Measurements from ENCODE around the gene CD72.
"Not testable (repeated sequence)": the region's sequence is repeated elsewhere in the genome, so short reads cannot be mapped to it uniquely, and the experiment has no call there.

The CD72 gene

GRCh38 chr9:35643046-35643445, 24.8 kb upstream of the CD72 start:
- ChIA-PET POLR2A (no interaction called here), CTCF (interaction anchor here (1.4 to 4.5 kb wide), 2 partner anchors 14 to 109 kb away, joined by 3 to 26 read pairs; no protein-coding TSS in a partner anchor)
- no peak for TF ChIP-seq CTCF (IDR thresholded peaks at IDR 0.05; ENCODE audit: control extremely low read depth, extremely low read depth, low read depth, missing control alignments)

GRCh38 chr9:35641478-35641877, 23.3 kb upstream of the CD72 start:
- CTCF ChIA-PET, result interaction anchor here (3.2 kb wide), 1 partner anchor 20 kb away, joined by 7 read pairs; no protein-coding TSS in a partner anchor
- DNase-seq (ENCODE audit: extremely low spot score); POLR2A ChIA-PET: not testable (repeated sequence)

More at GRCh38 chr9:35643046-35643445, 24.8 kb upstream of the CD72 start:
- no peak for DNase-seq (ENCODE audit: extremely low spot score)

GRCh38 chr9:35640431-35640830, 22.2 kb upstream of the CD72 start:
- CTCF ChIA-PET, result interaction anchor here (0.7 to 3.2 kb wide), 7 partner anchors 17 to 186 kb away, joined by 3 to 7 read pairs (median 4); partner anchors contain the start of genes CCDC107, RMRP and TLN1
- POLR2A ChIA-PET; DNase-seq (ENCODE audit: extremely low spot score): not testable (repeated sequence)

GRCh38 chr9:35639631-35640030, 21.4 kb upstream of the CD72 start:
- CTCF ChIA-PET, result interaction anchor here (0.7 to 3.2 kb wide), 9 partner anchors 18 to 187 kb away, joined by 3 to 7 read pairs (median 4); partner anchors contain the start of genes CCDC107, RMRP and TLN1
- no peak for TF ChIP-seq CTCF (IDR thresholded peaks at IDR 0.05; ENCODE audit: control extremely low read depth, extremely low read depth, low read depth, missing control alignments)
- no peak for DNase-seq (ENCODE audit: extremely low spot score)
- POLR2A ChIA-PET, result no interaction called here

- DNase-seq (ENCODE audit: extremely low spot score); POLR2A ChIA-PET: not testable (repeated sequence)
- CTCF ChIA-PET, result interaction anchor here (1.1 to 3.2 kb wide), 9 partner anchors 9 to 187 kb away, joined by 3 to 7 read pairs (median 4); partner anchors contain the start of gene TLN1
Observed at GRCh38 chr9:35639225-35639624, 21.0 kb upstream of the CD72 start.

GRCh38 chr9:35638751-35639150, 20.5 kb upstream of the CD72 start:
- DNase-seq (ENCODE audit: extremely low spot score); POLR2A ChIA-PET: not testable (repeated sequence)
- CTCF ChIA-PET, result interaction anchor here (1.1 to 3.2 kb wide), 5 partner anchors 9 to 93 kb away, joined by 3 to 7 read pairs (median 4); partner anchors contain the start of gene TLN1

GRCh38 chr9:35637427-35637955, 19.3 kb upstream of the CD72 start:
- POLR2A ChIA-PET; DNase-seq (ENCODE audit: extremely low spot score): not testable (repeated sequence)
- CTCF ChIA-PET, result interaction anchor here (1.5 kb wide), 1 partner anchor 10 kb away, joined by 7 read pairs; no protein-coding TSS in a partner anchor

- CTCF ChIA-PET, result interaction anchor here (1.1 to 5.7 kb wide), 3 partner anchors 9 to 25 kb away, joined by 4 to 36 read pairs (median 6); partner anchors contain the start of genes CCDC107 and RMRP
- DNase-seq (ENCODE audit: extremely low spot score); POLR2A ChIA-PET: not testable (repeated sequence)
Observed at GRCh38 chr9:35636877-35637246, 18.6 kb upstream of the CD72 start.

- POLR2A ChIA-PET, result no interaction called here
- no peak for TF ChIP-seq CTCF (IDR thresholded peaks at IDR 0.05; ENCODE audit: control extremely low read depth, extremely low read depth, low read depth, missing control alignments)
- DNase-seq (ENCODE audit: extremely low spot score), result no peak
- CTCF ChIA-PET, result interaction anchor here (1.1 to 5.7 kb wide), 3 partner anchors 10 to 24 kb away, joined by 4 to 36 read pairs (median 6); partner anchors contain the start of genes CCDC107 and RMRP
Observed at GRCh38 chr9:35636135-35636876, 18.1 kb upstream of the CD72 start.
